HG03108 (cell line): Measurements from ENCODE around the gene ZNF217.
"Not testable (repeated sequence)": the region's sequence is repeated elsewhere in the genome, so short reads cannot be mapped to it uniquely, and the experiment has no call there.

ENCODE experiments used
- ATAC-seq: cut with Tn5 transposase; IDR thresholded peaks from one replicate; pipeline ENCODE4 v1.9.1; 2021; ENCODE audit warnings: moderate library complexity; ENCODE audit not compliant: unreplicated experiment

Gene ZNF217

GRCh38 chr20:53569606-53570307 lies 23.9 kb downstream of the ZNF217 start:
- ATAC-seq = no peak

GRCh38 chr20:53569005-53569404 lies 24.6 kb downstream of the ZNF217 start:
- no peak for ATAC-seq

GRCh38 chr20:53568351-53568750 lies 25.3 kb downstream of the ZNF217 start:
- ATAC-seq = no peak

- ATAC-seq = no peak
Measured at GRCh38 chr20:53567379-53567917, 26.2 kb downstream of the ZNF217 start.

DNA sequence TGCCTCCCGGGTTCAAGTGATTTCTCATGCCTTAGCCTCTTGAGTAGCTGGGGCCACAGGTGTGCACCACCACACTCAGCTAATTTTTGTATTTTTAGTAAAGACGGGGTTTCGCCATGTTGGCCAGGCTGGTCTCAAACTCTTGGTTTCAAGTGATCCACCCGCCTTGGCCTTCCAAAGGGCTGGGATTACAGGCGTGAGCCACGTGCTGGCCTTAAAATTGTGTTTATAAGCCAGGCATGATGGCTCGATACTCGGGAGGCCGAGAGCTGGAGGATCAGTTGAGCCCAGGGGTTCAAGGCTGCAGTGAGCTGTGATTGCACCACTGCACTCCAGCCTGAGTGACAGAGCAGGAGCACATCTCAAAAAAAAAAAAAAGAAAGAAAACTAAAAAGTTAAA lies 27.0 kb downstream of the ZNF217 start:
- not testable (repeated sequence) for ATAC-seq

DNA sequence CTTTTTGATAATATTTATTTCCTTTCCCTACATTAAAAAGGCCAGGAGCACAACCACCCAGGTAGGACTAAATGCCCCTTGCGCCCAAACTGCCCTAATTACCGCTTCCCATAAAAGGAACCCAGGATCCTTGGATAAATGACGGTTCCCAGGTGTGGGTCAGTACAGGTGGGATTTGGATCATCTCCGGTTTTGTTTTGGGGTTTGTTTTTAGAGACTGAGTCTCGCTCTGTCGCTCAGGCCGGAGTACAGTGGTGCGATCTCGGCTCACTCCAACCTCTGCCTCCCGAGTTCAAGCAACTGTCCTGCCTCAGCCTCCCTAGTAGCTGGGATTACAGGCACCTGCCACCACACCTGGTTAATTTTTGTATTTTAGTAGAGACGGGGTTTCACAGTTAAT lies 28.4 kb downstream of the ZNF217 start:
- no peak for ATAC-seq

DNA sequence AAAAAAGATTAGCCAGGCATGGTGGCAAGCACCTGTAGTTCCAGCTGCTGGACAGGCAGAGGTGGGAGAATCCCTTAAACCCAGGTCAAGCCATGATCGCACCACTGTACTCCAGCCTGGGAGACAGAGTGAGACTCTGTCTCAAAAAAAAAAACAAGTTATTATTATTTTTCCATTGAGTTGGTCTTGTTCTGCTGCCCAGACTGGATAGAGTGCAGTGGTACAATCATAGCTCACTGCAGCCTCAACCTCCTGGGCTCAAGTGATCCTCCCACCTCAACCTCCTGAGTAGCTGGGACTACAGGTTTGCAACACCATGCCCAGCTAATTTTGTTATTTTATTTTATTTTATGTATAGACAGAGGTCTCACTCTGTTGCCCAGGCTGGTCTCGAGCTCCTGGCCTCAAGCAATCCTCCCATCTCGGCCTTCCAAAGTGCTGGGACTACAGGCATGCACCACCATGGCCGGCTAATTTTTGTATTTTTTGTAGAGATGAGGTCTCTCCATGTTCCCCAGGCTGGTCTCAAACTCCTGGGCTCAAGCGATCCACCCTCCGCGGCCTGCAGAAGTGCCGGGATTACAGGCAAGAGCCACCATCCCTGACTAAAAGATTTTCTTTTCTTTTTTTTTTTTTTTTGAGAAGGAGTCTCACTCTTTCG lies 31.4 kb downstream of the ZNF217 start:
- ATAC-seq = not testable (repeated sequence)

- ATAC-seq = no peak
Measured at GRCh38 chr20:53561505-53561904, 32.1 kb downstream of the ZNF217 start.

DNA sequence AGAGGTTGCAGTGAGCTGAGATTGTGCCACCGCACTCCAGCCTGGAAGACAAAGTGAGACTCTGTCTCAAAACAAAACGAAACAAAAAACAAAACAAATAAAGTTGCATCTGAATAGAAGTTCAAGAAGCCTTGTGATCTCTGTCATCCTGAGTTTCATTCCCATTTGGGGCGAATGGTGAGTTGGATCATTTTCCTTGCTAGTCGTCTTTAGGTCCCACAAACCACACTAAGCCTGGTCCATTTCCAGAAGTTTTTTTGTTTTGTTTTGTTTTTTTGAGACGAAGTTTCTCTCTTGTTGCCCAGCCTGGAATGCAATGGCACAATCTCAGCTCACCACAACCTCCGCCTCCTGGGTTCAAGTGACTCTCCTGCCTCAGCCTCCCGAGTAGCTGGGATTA lies 33.8 kb downstream of the ZNF217 start:
- no peak for ATAC-seq

DNA sequence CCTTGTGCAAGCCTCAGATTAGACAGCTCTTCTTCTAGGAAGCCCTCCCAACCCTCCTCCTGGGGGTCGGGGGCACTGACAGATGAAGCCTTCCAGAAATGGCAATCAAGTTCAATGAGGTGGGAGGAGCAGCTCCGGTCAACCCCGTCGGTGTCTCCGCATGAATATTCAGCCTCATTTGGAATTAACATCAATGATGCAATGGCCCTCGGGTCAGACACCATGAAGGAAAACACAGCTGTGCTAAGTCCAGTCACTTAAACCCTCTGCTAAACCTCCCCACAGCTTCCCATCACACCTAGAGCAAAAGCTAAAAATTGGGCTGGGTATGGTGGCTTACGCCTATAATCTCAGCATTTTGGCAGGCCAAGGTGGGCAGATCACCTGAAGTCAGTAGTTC lies 36.5 kb downstream of the ZNF217 start:
- ATAC-seq = no peak

DNA sequence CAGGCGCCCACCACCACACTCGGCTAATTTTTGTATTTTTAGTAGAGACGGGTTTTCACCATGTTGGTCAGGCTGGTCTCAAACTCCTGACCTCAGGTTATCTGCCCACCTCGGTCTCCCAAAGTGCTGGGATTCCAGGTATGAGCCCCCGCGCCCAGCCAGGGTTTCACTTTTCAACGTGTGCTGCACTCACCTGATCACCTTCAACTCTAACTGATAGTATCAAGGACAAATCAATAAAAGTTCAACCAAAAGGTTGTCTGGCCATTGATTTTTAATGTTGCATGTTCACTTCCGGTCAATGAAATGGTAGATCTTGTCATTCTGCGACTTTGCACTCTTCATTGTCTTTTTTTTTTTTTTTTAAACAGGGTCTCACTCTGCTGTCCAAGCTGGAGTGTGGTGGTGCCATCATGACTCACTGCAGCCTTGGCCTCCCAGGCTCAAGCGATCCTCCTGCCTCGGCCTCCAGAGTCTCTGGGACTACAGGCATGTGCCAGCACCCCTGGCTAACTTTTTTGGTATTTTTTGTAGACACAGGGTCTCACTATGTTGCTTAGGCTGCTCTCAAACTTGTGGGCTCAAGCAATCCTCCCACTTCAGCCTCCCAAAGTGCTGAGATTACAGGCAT lies 37.3 kb downstream of the ZNF217 start:
- ATAC-seq = no peak

DNA sequence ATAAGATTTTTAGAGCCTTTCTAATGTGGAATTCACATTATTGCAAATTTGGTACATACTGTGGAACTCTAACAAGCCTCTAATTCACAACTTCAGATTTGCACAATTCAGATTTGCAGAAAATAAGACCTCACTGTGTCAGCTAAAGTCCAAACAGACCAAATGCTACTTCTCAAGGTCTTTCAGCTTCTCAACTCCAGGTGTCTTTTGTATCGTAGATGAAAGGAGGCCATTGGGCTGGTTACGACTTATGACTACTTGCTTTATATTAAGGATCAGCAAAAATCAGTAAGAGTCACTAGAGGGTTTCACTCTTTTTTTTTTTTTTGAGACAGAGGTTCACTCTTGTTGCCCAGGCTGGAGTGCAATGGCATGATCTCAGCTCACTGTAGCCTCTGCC lies 37.8 kb downstream of the ZNF217 start:
- ATAC-seq = no peak

- no peak for ATAC-seq
Measured at GRCh38 chr20:53555081-53555480, 38.6 kb downstream of the ZNF217 start.

- not testable (repeated sequence) for ATAC-seq
Measured at GRCh38 chr20:53552572-53552893, 41.1 kb downstream of the ZNF217 start.

GRCh38 chr20:53551719-53552571 lies 41.7 kb downstream of the ZNF217 start:
- ATAC-seq = not testable (repeated sequence)

- ATAC-seq = no peak
Measured at GRCh38 chr20:53550280-53551187, 43.1 kb downstream of the ZNF217 start.

- ATAC-seq = no peak
Measured at GRCh38 chr20:53547664-53548239, 45.9 kb downstream of the ZNF217 start.

DNA sequence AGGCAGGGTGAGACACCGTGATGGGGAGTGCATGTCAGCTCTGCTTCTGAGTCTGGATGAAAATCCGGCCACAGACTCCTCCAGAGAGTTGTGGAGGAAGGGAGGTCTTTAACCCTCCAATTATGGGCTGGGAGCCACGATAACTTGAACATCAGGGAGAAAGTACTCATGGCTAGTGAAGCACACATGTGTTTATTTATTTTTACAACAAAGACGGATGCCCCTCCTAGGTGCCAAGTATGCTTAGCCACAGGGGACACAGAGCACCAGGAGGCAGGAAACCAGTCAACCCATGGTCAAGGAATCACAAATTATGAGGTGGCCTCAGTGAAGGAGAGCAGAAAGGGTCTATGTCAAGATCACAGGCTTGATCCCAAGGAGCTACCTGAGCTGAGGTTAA lies 54.1 kb downstream of the ZNF217 start:
- no peak for ATAC-seq

DNA sequence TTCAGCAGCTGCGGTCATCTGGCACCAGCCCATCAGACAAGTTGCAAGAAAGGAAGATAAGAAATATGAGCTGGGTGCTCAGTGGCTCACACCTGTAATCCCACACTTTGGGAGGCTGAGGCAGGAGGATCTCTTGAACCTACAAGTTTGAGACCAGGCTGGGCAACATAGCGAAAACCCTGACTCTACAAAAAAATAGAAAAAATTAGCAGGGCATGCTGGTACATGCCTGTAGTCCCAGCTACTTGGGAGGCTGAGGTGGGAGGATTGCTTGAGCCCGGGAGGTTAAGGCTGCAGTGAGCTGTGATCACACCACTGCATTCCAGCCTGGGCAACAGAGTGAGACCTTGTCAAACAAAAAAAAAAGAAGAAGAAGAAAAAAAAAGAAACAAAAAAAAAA lies 57.3 kb downstream of the ZNF217 start:
- not testable (repeated sequence) for ATAC-seq

DNA sequence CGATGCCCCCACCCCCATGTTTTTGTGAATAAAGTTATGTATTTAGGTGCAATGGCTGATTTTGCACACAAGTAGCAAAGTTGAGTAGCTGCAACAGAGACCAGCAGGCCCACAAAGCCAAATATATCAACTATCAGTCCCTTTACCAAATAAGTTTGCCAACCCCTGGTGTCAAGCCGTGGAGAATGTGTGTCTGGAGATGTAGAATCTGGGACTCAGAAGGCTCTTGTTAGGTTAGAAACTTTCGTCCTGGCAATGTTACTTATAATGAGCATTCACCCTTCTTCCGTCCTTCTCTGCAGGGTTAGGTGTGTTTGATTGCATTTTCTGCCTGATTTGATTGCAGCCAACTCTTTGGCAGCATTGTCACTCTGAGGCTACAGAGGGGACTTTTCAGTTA lies 57.8 kb downstream of the ZNF217 start:
- no peak for ATAC-seq
